ENCODE results near the gene BIRC6.
"Not testable (repeated sequence)": the region's sequence is repeated elsewhere in the genome, so short reads cannot be mapped to it uniquely, and the experiment has no call there.

DNA sequence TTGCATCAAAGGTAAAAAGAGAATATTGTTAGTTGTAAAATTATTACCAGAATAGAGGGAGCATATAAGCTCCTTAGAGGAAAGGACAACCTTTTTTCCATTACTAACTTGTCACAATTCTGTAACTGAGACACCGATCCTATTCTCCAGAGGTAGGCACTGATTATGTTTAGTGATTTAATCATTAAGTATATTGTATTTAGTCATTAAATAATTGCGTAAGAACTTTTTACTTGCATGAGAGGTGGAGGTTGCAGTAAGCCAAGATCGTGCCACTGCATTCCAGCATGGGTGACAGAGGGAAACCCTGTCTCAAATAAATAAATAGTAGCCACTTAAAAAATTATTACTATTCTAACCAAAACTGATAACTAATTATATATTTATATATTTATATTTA lies 195.7 kb downstream of the BIRC6 start:
- TF ChIP-seq, protein P1, sequence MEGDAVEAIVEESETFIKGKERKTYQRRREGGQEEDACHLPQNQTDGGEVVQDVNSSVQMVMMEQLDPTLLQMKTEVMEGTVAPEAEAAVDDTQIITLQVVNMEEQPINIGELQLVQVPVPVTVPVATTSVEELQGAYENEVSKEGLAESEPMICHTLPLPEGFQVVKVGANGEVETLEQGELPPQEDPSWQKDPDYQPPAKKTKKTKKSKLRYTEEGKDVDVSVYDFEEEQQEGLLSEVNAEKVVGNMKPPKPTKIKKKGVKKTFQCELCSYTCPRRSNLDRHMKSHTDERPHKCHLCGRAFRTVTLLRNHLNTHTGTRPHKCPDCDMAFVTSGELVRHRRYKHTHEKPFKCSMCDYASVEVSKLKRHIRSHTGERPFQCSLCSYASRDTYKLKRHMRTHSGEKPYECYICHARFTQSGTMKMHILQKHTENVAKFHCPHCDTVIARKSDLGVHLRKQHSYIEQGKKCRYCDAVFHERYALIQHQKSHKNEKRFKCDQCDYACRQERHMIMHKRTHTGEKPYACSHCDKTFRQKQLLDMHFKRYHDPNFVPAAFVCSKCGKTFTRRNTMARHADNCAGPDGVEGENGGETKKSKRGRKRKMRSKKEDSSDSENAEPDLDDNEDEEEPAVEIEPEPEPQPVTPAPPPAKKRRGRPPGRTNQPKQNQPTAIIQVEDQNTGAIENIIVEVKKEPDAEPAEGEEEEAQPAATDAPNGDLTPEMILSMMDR (IDR thresholded peaks at IDR 0.05), result not testable (repeated sequence)
- TF ChIP-seq POLR2A (IDR thresholded peaks at IDR 0.05), result not testable (repeated sequence)

All from heart left ventricle (tissue), 13 donors.